ENCODE data around the gene KRTAP23-1. TPM values are rescaled to one million over a fixed set of nuclear protein-coding genes. Genes with fewer than 3 reads are reported as not detected.

Gene KRTAP23-1
- total RNA-seq, 1 experiment from 2014 or later = not detected

- TF ChIP-seq STAT6 (CRISPR knock-in tag; conservative IDR thresholded peaks at IDR 0.05; ENCODE audit: low read depth) = no peak
Observed at GRCh38 chr21:30338717-30339116, 9.7 kb downstream of the KRTAP23-1 start (continued).

GRCh38 chr21:30337772-30338171 is 10.6 kb downstream of the KRTAP23-1 start:
- H3K27ac Mint-ChIP-seq = no peak overlapping the region

More at GRCh38 chr21:30337772-30338171, 10.6 kb downstream of the KRTAP23-1 start:
- Mint-ChIP-seq H3K27me3 (ENCODE audit: low read depth) (no peaks in the 10 kb centered on the region), H3K4me1 (no peaks in the 10 kb centered on the region), H3K9me3 (no peaks in the 10 kb centered on the region), H3K36me3 (no peaks in the 10 kb centered on the region), H3K4me3 (no peak overlapping the region)
- no peak for DNase-seq (ENCODE audit: low spot score)
- no peak for TF ChIP-seq USF1 (CRISPR knock-in tag; IDR thresholded peaks at IDR 0.05)
- no peak for TF ChIP-seq ZNF263 (CRISPR knock-in tag; IDR thresholded peaks at IDR 0.05; ENCODE audit: low read depth)
- TF ChIP-seq ELF4 (CRISPR knock-in tag; IDR thresholded peaks at IDR 0.05; ENCODE audit: low read depth) = no peak
- no peak for TF ChIP-seq TEAD1 (CRISPR knock-in tag; IDR thresholded peaks at IDR 0.05)
- no peak for TF ChIP-seq ZNF512 (CRISPR knock-in tag; IDR thresholded peaks at IDR 0.05; ENCODE audit: borderline replicate concordance)
- no peak for TF ChIP-seq ATF6 (CRISPR knock-in tag; IDR thresholded peaks at IDR 0.05)
- TF ChIP-seq ESRRA (CRISPR knock-in tag; IDR thresholded peaks at IDR 0.05; ENCODE audit: borderline replicate concordance) = no peak
- TF ChIP-seq MYBL2 (CRISPR knock-in tag; IDR thresholded peaks at IDR 0.05) = no peak
- TF ChIP-seq ZBTB21 (CRISPR knock-in tag; IDR thresholded peaks at IDR 0.05; ENCODE audit: borderline replicate concordance) = no peak
- no peak for TF ChIP-seq ETV6 (CRISPR knock-in tag; IDR thresholded peaks at IDR 0.05)
- no peak for TF ChIP-seq MAX (CRISPR knock-in tag; IDR thresholded peaks at IDR 0.05)
- no peak for TF ChIP-seq STAT6 (CRISPR knock-in tag; conservative IDR thresholded peaks at IDR 0.05; ENCODE audit: low read depth)
- TF ChIP-seq ZBTB43 (CRISPR knock-in tag; IDR thresholded peaks at IDR 0.05) = no peak
- no peak for TF ChIP-seq PRDM15 (CRISPR knock-in tag; IDR thresholded peaks at IDR 0.05)
- ATAC-seq = no peak
- POLR2A ChIA-PET = no interaction called here
- CTCF ChIA-PET = no interaction called here
